Fibroblast of lung (primary cell): ENCODE measurements around the gene GPR137C.

Experiments
- CTCF ChIP-seq, 2 donors: IDR thresholded peaks in 1 of 2; conservative IDR thresholded peaks in 1 of 2; 1 replicate in 1 of 2; 2 replicates in 1 of 2; pipeline ENCODE4 v1.5.1; 2011 to 2012; ENCODE audit warnings: low read length in 2 of 2, control low read depth in 1 of 2, inconsistent platforms in 1 of 2, low read depth in 1 of 2, mild to moderate bottlenecking in 1 of 2
- EZH2 ChIP-seq: IDR thresholded peaks from 2 replicates; pipeline ENCODE4 v1.5.1; 2012; ENCODE audit warnings: low read length, control low read depth, mild to moderate bottlenecking; ENCODE audit errors: missing control alignments

- no peak for TF ChIP-seq CTCF (conservative IDR thresholded peaks at IDR 0.05 in 1 of 2, IDR thresholded peaks at IDR 0.05 in 1 of 2; ENCODE audit: low read depth in 1 of 2, low read length in 2 of 2)
- no peak for TF ChIP-seq EZH2
Measured at GRCh38 chr14:52531481-52531880, 21.2 kb upstream of the GPR137C start.
